HUDEP-2 (cell line): ENCODE data around the gene P2RY2.

ENCODE experiments used
- DNase-seq, 76 experiments: peaks; one replicate each; lab custom pipeline; 2025; ENCODE audit not compliant: unreplicated experiment in 76 of 76; lab: John Stamatoyannopoulos, UW

The P2RY2 gene

DNA sequence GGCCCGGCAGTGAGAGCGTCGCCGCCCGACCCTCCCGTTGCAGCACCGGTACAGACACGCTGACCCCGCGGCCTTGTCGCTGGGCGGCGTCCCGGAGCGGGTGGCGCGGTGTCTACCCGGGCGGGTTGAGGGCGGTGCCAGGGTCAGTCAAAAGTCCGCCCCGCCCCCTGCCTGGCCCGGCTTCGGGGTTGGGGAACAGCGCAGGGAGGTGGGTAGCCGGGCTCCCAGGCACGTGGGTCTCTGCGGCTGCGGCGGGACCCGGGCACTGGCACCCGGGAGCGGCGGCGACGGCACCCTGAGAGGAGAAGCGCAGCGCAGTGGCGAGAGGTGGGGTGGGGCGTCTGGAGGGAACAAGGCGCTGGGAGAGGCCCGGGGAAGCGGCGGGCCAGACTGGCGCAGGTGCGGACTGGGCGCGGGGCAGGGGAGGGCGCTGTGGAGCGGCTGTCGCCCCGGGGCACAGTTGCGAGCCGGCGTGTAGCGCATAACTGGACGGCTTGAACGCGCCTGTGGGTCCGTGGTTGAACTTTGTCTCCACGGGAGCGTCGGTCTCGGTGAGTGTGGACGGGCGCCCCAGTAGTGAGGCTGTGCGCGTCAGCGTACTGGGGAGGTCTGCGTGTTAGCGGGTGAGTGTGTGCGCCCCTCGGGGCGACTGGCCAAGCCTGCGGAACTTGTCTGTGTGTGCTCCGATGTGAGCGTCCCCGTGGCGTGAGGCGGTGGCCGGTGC, at the start of gene P2RY2:
Gene P2RY2, plus strand, starts transcription at position 176 of the 724 bp plus-strand sequence. CDS start 15,879 bp downstream, outside the sequence.
- peak in 60 of 76 experiments; percentile 7 to 78 (median 50) for DNase-seq

GRCh38 chr11:73168925-73169579, 49.0 kb upstream of the P2RY2 start:
- no peak for DNase-seq

GRCh38 chr11:73170140-73170539, 47.9 kb upstream of the P2RY2 start:
- no peak for DNase-seq

- DNase-seq = no peak
These were observed 46.5 kb upstream of the P2RY2 start for GRCh38 chr11:73171436-73172161.

- no peak for DNase-seq
These were observed 45.0 kb upstream of the P2RY2 start for GRCh38 chr11:73172992-73173656.

DNA sequence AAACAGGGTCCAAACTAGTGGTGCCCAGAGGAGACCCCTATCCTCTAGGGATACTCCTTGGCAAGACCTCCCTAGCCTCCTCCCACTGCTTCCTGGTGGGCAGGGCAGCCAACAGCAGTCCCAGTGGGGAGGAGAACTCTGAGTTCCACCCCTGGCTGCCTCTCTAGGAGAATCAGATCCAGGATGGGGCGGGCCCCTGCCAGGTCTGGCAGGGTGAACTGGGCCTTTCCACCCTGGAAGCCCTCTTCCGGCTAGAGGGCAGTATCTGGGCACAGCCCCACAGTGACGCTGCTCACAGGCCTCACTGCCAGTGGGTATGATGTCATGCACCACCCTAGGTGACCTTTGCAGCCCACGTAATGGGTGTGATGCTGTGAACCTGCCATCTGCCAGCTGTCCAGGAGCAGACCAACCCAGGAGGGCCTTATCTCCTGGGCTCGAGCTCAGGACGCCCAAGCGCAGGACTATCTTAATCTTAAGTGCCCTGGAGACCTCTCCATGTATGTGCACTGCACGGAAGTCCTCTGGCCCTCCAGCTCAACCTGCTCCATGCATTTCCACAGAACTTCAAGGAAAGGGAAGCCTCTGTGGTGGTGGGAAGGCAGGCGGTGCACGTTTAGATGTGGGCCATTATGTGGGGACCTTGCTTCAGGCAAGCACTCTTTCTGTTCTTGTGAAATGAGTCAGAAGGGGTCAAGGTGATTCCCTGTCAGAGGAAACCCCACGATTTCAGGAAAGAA, 44.2 kb upstream of the P2RY2 start:
- DNase-seq = peak in 20 of 76 experiments; percentile 5 to 47 (median 22)

- no peak for DNase-seq
These were observed 43.6 kb upstream of the P2RY2 start for GRCh38 chr11:73174495-73174791.

GRCh38 chr11:73175551-73176144, 42.4 kb upstream of the P2RY2 start:
- DNase-seq = no peak

- DNase-seq = no peak
These were observed 41.8 kb upstream of the P2RY2 start for GRCh38 chr11:73176145-73176873.

GRCh38 chr11:73176874-73177155, 41.3 kb upstream of the P2RY2 start:
- DNase-seq = no peak

DNA sequence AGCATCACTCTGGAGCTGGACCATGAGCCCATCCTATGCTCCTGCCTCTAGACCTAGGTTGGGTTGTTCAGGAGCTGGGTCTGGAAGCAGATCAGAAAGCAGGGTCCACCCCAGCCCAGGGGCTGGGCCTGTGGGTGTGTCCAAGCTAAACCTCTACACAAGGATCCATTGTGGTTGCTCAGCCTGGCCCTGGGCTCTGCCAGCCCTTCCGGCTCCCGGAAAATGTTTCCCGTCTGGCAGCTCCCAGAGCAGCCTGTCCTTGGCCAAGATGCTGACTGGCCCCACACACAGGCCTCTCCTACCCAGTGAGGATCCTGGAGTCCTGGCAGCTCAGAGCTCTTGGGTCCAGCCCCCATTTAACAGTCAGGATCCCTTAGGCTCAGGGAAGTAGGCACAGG, 40.7 kb upstream of the P2RY2 start:
- no peak for DNase-seq

DNA sequence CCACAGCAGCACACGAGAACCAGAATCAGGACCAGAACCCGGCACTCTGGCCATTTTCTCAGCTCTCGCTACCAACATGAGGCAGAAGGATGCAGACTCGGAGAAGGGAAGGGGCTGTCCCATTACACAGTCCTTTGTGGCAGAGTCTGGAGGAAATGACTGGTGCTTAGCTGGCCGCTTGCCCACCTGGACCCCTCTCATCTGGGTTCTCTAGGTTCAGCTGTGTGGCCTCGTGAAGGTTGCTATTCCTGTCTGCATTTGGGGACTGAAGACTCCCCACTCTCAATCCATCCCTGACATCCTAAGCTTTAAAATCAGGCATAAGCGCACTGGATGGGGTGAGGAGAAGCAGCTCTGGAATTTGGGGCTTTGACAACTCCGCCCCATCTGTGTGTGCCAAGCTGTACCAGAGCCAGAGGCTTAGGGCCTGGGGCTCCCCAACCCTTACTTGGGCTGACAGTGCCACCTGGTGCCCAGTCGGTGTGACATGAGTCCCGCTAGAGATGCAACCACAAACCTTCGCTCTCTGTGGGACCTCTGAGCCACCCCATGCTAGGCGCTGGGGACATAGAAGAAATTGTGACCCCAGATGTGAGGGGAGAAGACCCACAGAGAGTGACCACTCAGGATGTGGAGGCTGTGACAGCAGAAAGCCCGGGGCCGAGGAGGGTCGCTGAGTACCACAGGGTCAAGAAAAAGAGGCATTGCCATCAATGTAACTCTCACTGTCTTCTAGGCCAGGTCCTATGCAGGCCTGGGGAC, 40.1 kb upstream of the P2RY2 start:
- peak in 70 of 76 experiments; percentile 8 to 76 (median 54) for DNase-seq

DNA sequence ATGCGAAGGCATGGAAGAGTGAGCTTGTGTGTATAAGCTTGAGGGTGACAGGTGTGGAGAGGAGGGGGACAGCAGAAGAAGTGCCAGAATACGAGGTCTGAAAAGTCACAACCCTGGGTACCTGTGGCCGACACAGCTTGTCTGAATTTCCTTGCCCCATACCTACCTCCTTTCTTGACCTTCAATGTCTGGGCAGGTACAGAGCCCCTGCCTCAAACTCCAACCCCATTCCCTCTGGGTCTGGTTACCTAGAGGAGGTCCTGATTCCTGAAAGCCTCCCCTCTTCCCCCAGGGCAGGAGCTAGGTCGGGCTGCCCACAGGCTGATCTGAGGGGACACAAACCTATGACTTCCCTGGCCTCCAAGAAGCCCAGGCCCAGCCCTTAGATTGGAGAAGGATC, 39.4 kb upstream of the P2RY2 start:
- DNase-seq = no peak

DNA sequence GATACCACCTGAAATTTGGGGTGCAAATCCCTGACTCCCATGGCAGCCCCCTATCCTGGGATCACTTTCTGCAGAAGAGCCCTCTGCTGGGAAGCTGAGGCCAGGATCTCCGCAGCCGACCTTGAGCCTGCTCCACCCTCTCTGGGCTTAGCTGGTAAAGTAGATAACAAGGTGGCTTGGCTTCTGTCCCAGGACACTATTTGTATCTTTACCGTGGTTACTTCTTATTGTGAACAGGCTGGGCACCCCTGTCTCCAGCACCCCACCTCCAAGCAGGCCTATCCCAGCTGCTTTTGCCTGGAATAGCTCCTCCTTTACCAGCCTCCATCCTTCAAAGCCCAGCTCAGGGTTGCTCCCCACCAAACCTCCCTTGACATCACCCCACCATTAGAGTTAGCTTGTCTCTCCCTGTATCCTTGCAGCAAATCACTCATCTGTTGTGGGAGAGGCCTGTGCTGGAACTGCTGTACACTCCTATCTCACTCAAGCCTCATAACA, 35.2 kb upstream of the P2RY2 start:
- peak in 75 of 76 experiments; percentile 50 to 95 (median 84) for DNase-seq

- DNase-seq = peak in 56 of 76 experiments; percentile 7 to 69 (median 44)
These were observed 33.0 kb upstream of the P2RY2 start for GRCh38 chr11:73184953-73185671.

DNA sequence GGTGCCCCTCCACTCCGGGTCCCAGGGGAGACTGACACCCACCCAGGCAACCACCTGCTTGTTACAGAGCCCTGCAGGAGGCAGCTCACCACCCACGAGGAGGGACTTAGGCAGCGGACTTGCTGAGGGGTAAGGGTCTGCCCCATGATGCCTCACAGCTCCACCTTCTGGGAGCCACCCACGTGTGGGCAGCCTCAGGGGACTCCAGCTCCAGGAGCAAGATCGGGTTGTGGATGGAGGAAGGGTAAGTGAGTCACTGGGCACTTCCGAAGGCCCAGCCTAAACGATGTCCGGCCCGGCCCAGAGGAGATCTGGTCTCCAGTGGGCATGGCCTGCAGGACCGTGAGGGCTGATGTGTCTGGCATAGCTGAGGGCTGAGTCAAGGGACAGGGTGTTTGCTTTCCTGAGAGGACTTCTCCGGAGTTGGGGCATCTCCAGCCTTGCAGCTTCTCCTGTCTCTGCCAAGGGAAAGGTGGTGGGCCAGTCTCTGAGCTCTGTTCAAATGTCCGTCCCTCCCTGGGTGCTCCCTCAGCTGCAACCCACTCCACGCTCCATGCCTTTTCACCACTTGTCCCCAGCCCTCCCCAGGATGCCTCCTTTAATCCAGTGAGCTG, 32.3 kb upstream of the P2RY2 start:
- DNase-seq = no peak

DNA sequence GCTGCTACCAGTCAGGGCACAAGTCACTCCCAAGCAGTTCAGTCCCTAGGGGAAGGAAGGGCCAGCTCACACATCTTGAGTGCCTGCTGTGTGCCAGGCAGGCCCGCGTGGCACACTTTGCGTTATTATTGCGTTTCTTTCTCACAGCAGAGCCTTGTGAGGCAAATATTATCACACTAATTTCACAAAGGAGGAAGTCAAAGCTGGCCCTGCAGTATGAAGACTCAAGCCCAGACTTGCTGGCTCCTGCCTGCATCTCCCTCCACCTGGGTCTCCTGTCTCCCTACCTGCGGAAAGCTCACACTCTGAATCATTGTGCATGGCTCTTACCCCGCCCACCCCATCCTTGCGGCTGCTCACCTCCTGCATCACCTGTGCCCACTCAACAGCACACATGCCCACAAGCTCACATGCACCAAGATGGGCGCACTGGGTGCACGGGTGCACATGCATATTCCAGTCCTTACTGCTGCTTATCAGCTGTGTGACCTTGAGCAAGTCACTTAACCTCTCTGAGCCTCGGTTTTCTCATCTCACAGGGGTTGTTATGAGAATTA, 31.7 kb upstream of the P2RY2 start:
- no peak for DNase-seq
